MM.1S (cell line): ENCODE results near the gene ATF7.

Experiments used
- DNase-seq: peaks from one replicate; pipeline ENCODE4 v3.0.0-alpha.2; 2015
- H2AFZ ChIP-seq: fragments of 300-600 bp; sonication (generic); 2 replicates; pipeline ENCODE4 v1.6.0; 2016; ENCODE audit warnings: antibody characterized with exemption, low read length
- H3F3A ChIP-seq: fragments of 300-600 bp; sonication (generic); 2 replicates; pipeline ENCODE4 v1.6.1; 2016; ENCODE audit warnings: mild to moderate bottlenecking, antibody characterized with exemption, low read length, moderate library complexity, mixed read lengths; ENCODE audit not compliant: insufficient read depth
- H3K27ac ChIP-seq: fragments of 300-600 bp; sonication (generic); 2 replicates; pipeline ENCODE4 v1.5.1; 2016; ENCODE audit warnings: mild to moderate bottlenecking, low read length
- H3K27me3 ChIP-seq: fragments of 300-600 bp; sonication (generic); replicated peaks from 2 replicates; pipeline ENCODE4 v1.6.0; 2016; ENCODE audit warnings: low read length; ENCODE audit not compliant: insufficient read depth
- H3K36me3 ChIP-seq: fragments of 300-600 bp; sonication (generic); replicated peaks from 2 replicates; pipeline ENCODE4 v1.6.1; 2016; ENCODE audit warnings: mild to moderate bottlenecking, low read length, mixed read lengths; ENCODE audit not compliant: insufficient read depth
- H3K4me1 ChIP-seq: fragments of 300-600 bp; sonication (generic); 2 replicates; pipeline ENCODE4 v1.6.1; 2016; ENCODE audit warnings: low read length, mixed read lengths
- H3K4me2 ChIP-seq: fragments of 300-600 bp; sonication (generic); 2 replicates; pipeline ENCODE4 v1.6.0; 2016; ENCODE audit warnings: low read depth, low read length
- H3K4me3 ChIP-seq: fragments of 300-600 bp; sonication (generic); 2 replicates; pipeline ENCODE4 v1.5.1; 2016; ENCODE audit warnings: low read length, mixed read lengths
- H3K79me2 ChIP-seq: fragments of 300-600 bp; sonication (generic); 2 replicates; pipeline ENCODE4 v1.6.1; 2016; ENCODE audit warnings: mixed run types, low read length, mixed read lengths
- H3K9ac ChIP-seq: fragments of 300-600 bp; sonication (generic); 2 replicates; pipeline ENCODE4 v1.6.1; 2016; ENCODE audit warnings: low read length, mixed read lengths
- H3K9me2 ChIP-seq: fragments of 300-600 bp; sonication (generic); replicated peaks from 2 replicates; pipeline ENCODE4 v1.6.1; 2016; ENCODE audit warnings: mild to moderate bottlenecking, low read length, mixed read lengths; ENCODE audit not compliant: insufficient read depth
- H3K9me3 ChIP-seq: fragments of 300-600 bp; sonication (generic); replicated peaks from 2 replicates; pipeline ENCODE4 v1.6.1; 2016; ENCODE audit warnings: mild to moderate bottlenecking, low read length, mixed read lengths; ENCODE audit not compliant: insufficient read depth
- H4K20me1 ChIP-seq: fragments of 300-600 bp; sonication (generic); 2 replicates; pipeline ENCODE4 v1.6.1; 2016; ENCODE audit warnings: mild to moderate bottlenecking, low read length, moderate library complexity, mixed read lengths; ENCODE audit not compliant: insufficient read depth
- CTCF ChIP-seq: fragments of 300-600 bp; sonication (generic); IDR thresholded peaks from 2 replicates; pipeline ENCODE4 v1.5.1; 2016; ENCODE audit warnings: antibody characterized with exemption, low read length, mixed read lengths
- EZH2 ChIP-seq: fragments of 300-600 bp; sonication (generic); optimal IDR thresholded peaks from 2 replicates; pipeline ENCODE3; 2017; ENCODE audit warnings: low read depth, mild to moderate bottlenecking, antibody characterized with exemption, low read length, mixed read lengths
- EZH2phosphoT487 ChIP-seq: fragments of 300-600 bp; sonication (generic); IDR thresholded peaks from 2 replicates; pipeline ENCODE4 v1.6.1; 2018; ENCODE audit warnings: antibody characterized with exemption, low read length

The ATF7 gene

GRCh38 chr12:53564278-53564677 is 61.9 kb downstream of the ATF7 start:
- no peaks in the 10 kb centered on the region for H3K79me2 ChIP-seq
- H3K27me3 ChIP-seq: no peaks in the 10 kb centered on the region
- H3K27ac ChIP-seq: no peak overlapping the region

GRCh38 chr12:53563452-53564028 is 62.6 kb downstream of the ATF7 start:
- no peaks in the 10 kb centered on the region for H3F3A ChIP-seq
- H3K4me2 ChIP-seq: no peak overlapping the region
- no peaks in the 10 kb centered on the region for H4K20me1 ChIP-seq
- no peaks in the 10 kb centered on the region for H3K79me2 ChIP-seq
- H3K36me3 ChIP-seq: no peaks in the 10 kb centered on the region
- no peak overlapping the region for H2AFZ ChIP-seq
- H3K9me2 ChIP-seq: no peaks in the 10 kb centered on the region
- H3K9ac ChIP-seq: no peak overlapping the region
- TF ChIP-seq CTCF: no peak
- no peak for TF ChIP-seq EZH2phosphoT487
- TF ChIP-seq EZH2: no peak
- no peaks in the 10 kb centered on the region; the same call in 1 of the 2 replicates for H3K4me1 ChIP-seq
- no peak overlapping the region for H3K4me3 ChIP-seq
- H3K27ac ChIP-seq: no peak overlapping the region
- H3K9me3 ChIP-seq: no peaks in the 10 kb centered on the region
- DNase-seq: no peak
- H3K27me3 ChIP-seq: no peaks in the 10 kb centered on the region

More at GRCh38 chr12:53564278-53564677, 61.9 kb downstream of the ATF7 start:
- DNase-seq: no peak
- TF ChIP-seq EZH2: no peak
- no peak for TF ChIP-seq CTCF
- TF ChIP-seq EZH2phosphoT487: no peak
- H3K4me3 ChIP-seq: no peak overlapping the region
- no peaks in the 10 kb centered on the region for H3K9me2 ChIP-seq
- no peaks in the 10 kb centered on the region for H3F3A ChIP-seq
- H3K4me2 ChIP-seq: no peak overlapping the region
- no peaks in the 10 kb centered on the region for H3K9me3 ChIP-seq
- no peaks in the 10 kb centered on the region for H4K20me1 ChIP-seq
- H3K4me1 ChIP-seq: no peaks in the 10 kb centered on the region
- H2AFZ ChIP-seq: no peak overlapping the region
- no peaks in the 10 kb centered on the region for H3K36me3 ChIP-seq
- no peak overlapping the region for H3K9ac ChIP-seq

DNA sequence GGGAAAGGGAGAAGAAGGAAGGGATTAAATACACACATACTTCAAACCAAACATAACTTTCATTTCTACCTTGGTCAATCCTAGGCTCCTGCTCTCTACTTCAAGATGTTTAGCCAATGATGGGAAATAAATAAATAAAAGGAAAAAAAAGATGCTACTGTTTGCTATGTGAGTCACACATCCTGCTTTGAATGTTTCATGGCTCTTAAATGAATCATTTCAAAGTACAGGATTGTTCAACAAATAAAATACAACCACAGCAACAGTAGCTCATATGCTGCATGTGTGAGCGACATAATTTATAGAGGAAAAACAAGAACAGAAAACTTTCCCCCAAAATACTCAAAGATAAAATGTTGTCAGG is 64.6 kb downstream of the ATF7 start:
- Histone ChIP-seq H3K36me3 (no peaks in the 10 kb centered on the region), H3K4me3 (no peak overlapping the region), H3K4me2 (no peak overlapping the region), H4K20me1 (no peaks in the 10 kb centered on the region), H3K9ac (no peak overlapping the region), H3K27ac (no peak overlapping the region), H3F3A (no peaks in the 10 kb centered on the region), H3K79me2 (no peaks in the 10 kb centered on the region), H3K9me3 (no peaks in the 10 kb centered on the region), H2AFZ (no peak overlapping the region), H3K9me2 (no peaks in the 10 kb centered on the region), H3K4me1 (peaks cover 4% of the 10 kb centered on the region; the same call in 1 of the 2 replicates), H3K27me3 (no peaks in the 10 kb centered on the region)
- no peak for TF ChIP-seq EZH2
- TF ChIP-seq EZH2phosphoT487: no peak
- no peak for TF ChIP-seq CTCF
- no peak for DNase-seq
